Astrocyte (in vitro differentiated cells and primary cell): ENCODE measurements around the gene SUPT6H.

Experiments
- EZH2 ChIP-seq: IDR thresholded peaks from 2 replicates; pipeline ENCODE4 v1.6.1; 2012; ENCODE audit warnings: mild to moderate bottlenecking, low read length, inconsistent platforms; ENCODE audit not compliant: insufficient read depth
- TF ChIP-seq, protein P1 (sequence below): IDR thresholded peaks from 2 replicates; pipeline ENCODE4 v1.5.1; 2011; ENCODE audit warnings: low read depth, mild to moderate bottlenecking, inconsistent platforms, low read length, moderate library complexity; ENCODE audit not compliant: insufficient read depth

- TF ChIP-seq, protein P1, sequence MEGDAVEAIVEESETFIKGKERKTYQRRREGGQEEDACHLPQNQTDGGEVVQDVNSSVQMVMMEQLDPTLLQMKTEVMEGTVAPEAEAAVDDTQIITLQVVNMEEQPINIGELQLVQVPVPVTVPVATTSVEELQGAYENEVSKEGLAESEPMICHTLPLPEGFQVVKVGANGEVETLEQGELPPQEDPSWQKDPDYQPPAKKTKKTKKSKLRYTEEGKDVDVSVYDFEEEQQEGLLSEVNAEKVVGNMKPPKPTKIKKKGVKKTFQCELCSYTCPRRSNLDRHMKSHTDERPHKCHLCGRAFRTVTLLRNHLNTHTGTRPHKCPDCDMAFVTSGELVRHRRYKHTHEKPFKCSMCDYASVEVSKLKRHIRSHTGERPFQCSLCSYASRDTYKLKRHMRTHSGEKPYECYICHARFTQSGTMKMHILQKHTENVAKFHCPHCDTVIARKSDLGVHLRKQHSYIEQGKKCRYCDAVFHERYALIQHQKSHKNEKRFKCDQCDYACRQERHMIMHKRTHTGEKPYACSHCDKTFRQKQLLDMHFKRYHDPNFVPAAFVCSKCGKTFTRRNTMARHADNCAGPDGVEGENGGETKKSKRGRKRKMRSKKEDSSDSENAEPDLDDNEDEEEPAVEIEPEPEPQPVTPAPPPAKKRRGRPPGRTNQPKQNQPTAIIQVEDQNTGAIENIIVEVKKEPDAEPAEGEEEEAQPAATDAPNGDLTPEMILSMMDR, result no peak
- TF ChIP-seq EZH2, result no peak
Measured at GRCh38 chr17:28715217-28715616, 53.2 kb downstream of the SUPT6H start.
